Left lung (tissue), 10 donors: ENCODE measurements around the gene SLC18A3. TPM values are rescaled to one million over a fixed set of nuclear protein-coding genes. Genes with fewer than 3 reads are reported as not detected.

Experiments used
- ATAC-seq: fragments of 200-7000 bp; cut with Tn5 transposase; one replicate; pipeline ENCODE4 v1.9.1; 2020; ENCODE audit warnings: moderate library complexity
- DNase-seq, 4 donors: peaks; one replicate each; pipeline ENCODE4 v3.0.0-alpha.2; 2013 to 2020
- H3K27ac ChIP-seq, 2 donors: fragments of 200-600 bp; sonication (generic) in 1 of 2; one replicate each; pipeline versions ENCODE4 v1.5.0 to v1.8.0; 2020 to 2021
- H3K27me3 ChIP-seq, 2 donors: fragments of 200-600 bp; sonication (generic) in 1 of 2; one replicate each; pipeline versions ENCODE4 v1.5.0 to v1.8.0; 2020 to 2021
- H3K36me3 ChIP-seq, 2 donors: fragments of 200-600 bp; sonication (generic) in 1 of 2; one replicate each; pipeline versions ENCODE4 v1.5.0 to v1.8.0; 2020 to 2021
- H3K4me1 ChIP-seq, 2 donors: fragments of 200-600 bp; one replicate each; pipeline ENCODE4 v1.8.0; 2021
- H3K4me3 ChIP-seq, 2 donors: fragments of 200-600 bp; sonication (generic) in 1 of 2; one replicate each; pipeline versions ENCODE4 v1.5.0 to v1.8.0; 2020 to 2021; ENCODE audit warnings: mild to moderate bottlenecking in 1 of 2
- H3K9me3 ChIP-seq, 2 donors: fragments of 200-600 bp; sonication (generic) in 1 of 2; one replicate each; pipeline versions ENCODE4 v1.5.0 to v1.8.0; 2020 to 2021
- CTCF ChIP-seq, 2 donors: fragments of 200-600 bp; sonication (generic) in 1 of 2; IDR thresholded peaks; one replicate each; pipeline versions ENCODE4 v1.5.0 to v1.8.0; 2021; ENCODE audit warnings: antibody characterized with exemption in 2 of 2
- intact Hi-C, 2 donors: fragments of 100-400 bp; cut with DNase I; formaldehyde crosslinking; loops; one replicate each; pipeline versions ENCODE4 v1.11.2 to v1.14.2; 2022
- polyA plus RNA-seq, 6 donors: library from polyadenylated mRNA; unstranded; fragments of 120-200 nt; gene quantifications; one replicate each; pipeline ENCODE4 v1.2.1, GENCODE V29; 2013; ENCODE audit not compliant: insufficient read length in 6 of 6
- total RNA-seq, 2 donors: library from RNA; stranded (reverse); fragmentation: NEBNext Ultra II Directional; extraction: Animal tissue kit (Norgen Biotek cat#: 25700); gene quantifications; one replicate each; pipeline ENCODE4 v1.2.1, GENCODE V29; 2021
- donor health status: DM: no; HTN: yes; CAD: no.
- donor health status: DM: no; HTN: no; CAD: no.

The SLC18A3 gene
- total and polyA plus RNA-seq, 8 donors = not detected

- no peaks in the 10 kb centered on the region for H3K9me3 ChIP-seq
- no peak for ATAC-seq
- H3K27me3 ChIP-seq = peaks cover 0 to 32% of the 10 kb centered on the region in 2 donors
- no peaks in the 10 kb centered on the region for H3K36me3 ChIP-seq
- H3K4me3 ChIP-seq = no peak overlapping the region
- no peak for DNase-seq
- no peaks in the 10 kb centered on the region for H3K4me1 ChIP-seq
- H3K27ac ChIP-seq = no peak overlapping the region
- no peak for TF ChIP-seq CTCF (IDR thresholded peaks at IDR 0.05)
- intact Hi-C loops = no loop called here
Measured at GRCh38 chr10:49651039-49651835, 41.1 kb downstream of the SLC18A3 start.

- no peak for ATAC-seq
- no peak for DNase-seq
- H3K27ac ChIP-seq = no peak overlapping the region
- no peak for TF ChIP-seq CTCF (IDR thresholded peaks at IDR 0.05)
- intact Hi-C loops = no loop called here
- H3K36me3 ChIP-seq = no peaks in the 10 kb centered on the region
- H3K4me3 ChIP-seq = no peak overlapping the region
- H3K9me3 ChIP-seq = no peaks in the 10 kb centered on the region
- H3K4me1 ChIP-seq = no peaks in the 10 kb centered on the region
- peaks cover 0 to 32% of the 10 kb centered on the region in 2 donors for H3K27me3 ChIP-seq
Measured at GRCh38 chr10:49651917-49652316, 41.8 kb downstream of the SLC18A3 start.

GRCh38 chr10:49652421-49653272 is 42.5 kb downstream of the SLC18A3 start:
- Histone ChIP-seq H3K27ac (no peak overlapping the region), H3K4me3 (no peak overlapping the region), H3K4me1 (no peaks in the 10 kb centered on the region), H3K27me3 (peaks cover 0 to 32% of the 10 kb centered on the region in 2 donors), H3K9me3 (no peaks in the 10 kb centered on the region), H3K36me3 (no peaks in the 10 kb centered on the region)
- ATAC-seq (no peak), DNase-seq (no peak)
- intact Hi-C loops = no loop called here
- TF ChIP-seq CTCF (IDR thresholded peaks at IDR 0.05) = no peak

GRCh38 chr10:49653273-49653929 is 43.3 kb downstream of the SLC18A3 start:
- Histone ChIP-seq H3K36me3 (no peaks in the 10 kb centered on the region), H3K27ac (no peak overlapping the region), H3K27me3 (peaks cover 0 to 32% of the 10 kb centered on the region in 2 donors), H3K4me1 (no peaks in the 10 kb centered on the region), H3K9me3 (peaks cover 0 to 5% of the 10 kb centered on the region in 2 donors), H3K4me3 (no peak overlapping the region)
- no peak for DNase-seq
- no peak for TF ChIP-seq CTCF (IDR thresholded peaks at IDR 0.05)
- ATAC-seq = no peak
- intact Hi-C loops = no loop called here
